Daoy (cell line): ENCODE data around the gene NRG3. TPM values are rescaled to one million over a fixed set of nuclear protein-coding genes. Genes with fewer than 3 reads are reported as not detected.
"Not testable (repeated sequence)": the region's sequence is repeated elsewhere in the genome, so short reads cannot be mapped to it uniquely, and the experiment has no call there.

Source experiments
- DNase-seq: peaks from one replicate; pipeline ENCODE4 v3.0.0-alpha.2; 2015; ENCODE audit warnings: low read depth
- total RNA-seq: library from RNA; depleted of rRNA; stranded (reverse); fragments of >200 nt; shearing (Covaris generic); gene quantifications from 2 replicates; pipeline ENCODE4 v1.2.3, GENCODE V29; 2014

The NRG3 gene
- total RNA-seq, 1 experiment from 2014 or later: not detected

DNA sequence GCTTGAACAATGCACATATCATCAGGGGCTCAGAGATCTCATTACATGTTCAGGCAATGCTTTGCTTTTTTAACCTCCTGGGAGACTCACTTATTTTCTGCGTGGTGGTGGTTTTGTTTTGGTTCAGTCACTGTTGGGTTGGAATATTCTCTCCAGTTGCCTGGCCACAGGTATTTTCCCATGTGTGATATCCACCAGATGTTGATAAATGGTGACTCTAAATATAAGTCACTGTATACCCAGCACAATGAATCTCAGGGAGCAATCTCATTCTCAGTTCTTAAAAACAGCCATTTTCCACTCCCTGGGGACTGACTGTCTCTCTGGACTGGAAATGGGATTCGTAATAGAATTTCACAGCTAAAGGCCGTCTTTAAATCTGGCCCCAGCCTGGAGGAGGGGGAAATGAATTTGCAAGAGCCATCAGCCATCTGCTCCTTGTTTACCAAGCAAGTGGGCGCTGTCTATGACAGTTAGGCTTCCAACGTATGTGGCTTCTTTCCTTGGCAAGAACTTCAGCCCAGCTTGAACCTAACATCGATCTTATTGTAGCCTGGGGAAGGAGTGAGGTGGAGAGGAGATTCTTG, 1106.2 kb downstream of the NRG3 start:
- peak; percentile 3 for DNase-seq

DNA sequence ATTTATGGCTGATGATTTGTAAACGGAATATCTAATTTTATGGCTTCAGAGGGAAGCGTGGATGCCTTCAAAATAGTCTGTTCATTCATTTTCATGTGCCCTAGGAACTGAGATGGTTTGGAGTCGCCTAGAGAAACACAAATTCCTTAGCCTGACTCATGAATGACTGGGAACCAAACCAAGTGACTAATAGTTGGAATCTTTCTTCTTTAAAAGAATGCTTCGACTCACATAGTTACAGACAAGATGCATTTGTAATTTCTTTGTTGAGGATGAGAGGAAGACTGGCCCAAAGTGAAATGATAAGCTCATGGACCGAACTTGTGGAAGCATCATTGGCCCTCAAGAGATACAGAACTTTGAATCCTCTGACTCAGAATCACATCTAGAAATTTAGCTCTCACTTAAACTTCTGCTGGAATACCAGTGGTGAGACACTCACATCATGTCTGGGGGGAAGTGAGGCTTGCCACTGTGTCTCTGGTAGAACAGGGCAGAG, 1107.2 kb downstream of the NRG3 start:
- DNase-seq: peak; percentile 3

DNA sequence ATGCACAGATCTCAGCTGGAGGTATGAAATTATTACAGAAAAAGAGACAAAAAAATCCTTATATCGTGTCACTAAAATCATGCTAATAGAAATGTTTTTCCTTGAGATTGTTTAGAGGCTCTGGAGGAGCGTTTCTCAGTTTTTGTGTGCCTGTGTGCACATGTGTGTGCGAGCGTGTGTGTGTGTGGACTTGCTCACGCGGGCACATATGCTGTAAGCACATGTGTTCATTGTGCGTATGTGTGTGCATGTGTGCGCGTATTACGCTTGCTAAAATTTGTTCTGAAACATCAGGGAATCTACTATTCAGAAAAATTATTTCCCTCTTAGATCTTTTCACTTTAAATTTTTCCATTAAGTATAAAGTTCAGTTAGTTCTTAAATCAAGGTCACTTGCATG, 1111.2 kb downstream of the NRG3 start:
- DNase-seq: no peak

DNA sequence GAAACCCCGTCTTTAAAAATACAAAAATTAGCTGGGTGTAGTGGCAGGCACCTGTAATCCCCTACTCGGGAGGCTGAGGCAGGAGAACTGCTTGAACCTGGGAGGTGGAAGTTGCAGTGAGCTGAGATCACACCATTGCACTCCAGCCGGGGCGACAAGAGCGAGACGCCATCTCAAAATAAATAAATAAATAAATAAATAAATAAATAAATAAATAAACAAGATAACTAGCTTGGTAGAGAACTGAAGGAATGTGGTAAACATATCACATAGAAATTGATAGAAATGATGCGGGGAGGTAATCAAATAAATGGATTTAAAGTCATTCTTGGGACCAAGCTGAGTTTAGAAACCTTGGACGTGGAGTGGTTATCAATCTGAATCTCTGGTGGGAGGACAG, 1131.5 kb downstream of the NRG3 start:
- not testable (repeated sequence) for DNase-seq

DNA sequence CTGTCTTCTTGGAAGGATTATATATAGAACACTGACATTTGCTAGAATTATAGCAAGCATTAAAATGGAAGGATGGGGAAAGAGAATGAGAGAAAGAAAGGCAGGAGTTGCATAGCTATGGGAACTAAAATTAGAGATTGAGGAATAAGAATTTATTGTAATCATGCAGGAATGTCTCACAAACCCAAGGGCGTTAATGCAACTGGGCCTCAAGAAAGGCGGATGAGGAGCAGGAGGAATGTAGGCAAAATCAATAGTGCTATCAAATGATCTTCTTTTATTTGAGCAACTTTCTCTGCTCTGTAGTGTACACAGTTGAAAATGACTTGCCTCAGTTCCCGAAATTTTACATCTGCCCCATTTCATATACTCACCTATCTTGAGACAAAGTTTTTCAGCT, 1132.5 kb downstream of the NRG3 start:
- DNase-seq: no peak

GRCh38 chr10:83012866-83013265, 1137.9 kb downstream of the NRG3 start:
- DNase-seq: no peak

- no peak for DNase-seq
These were observed 1142.3 kb downstream of the NRG3 start for GRCh38 chr10:83017076-83017867.

DNA sequence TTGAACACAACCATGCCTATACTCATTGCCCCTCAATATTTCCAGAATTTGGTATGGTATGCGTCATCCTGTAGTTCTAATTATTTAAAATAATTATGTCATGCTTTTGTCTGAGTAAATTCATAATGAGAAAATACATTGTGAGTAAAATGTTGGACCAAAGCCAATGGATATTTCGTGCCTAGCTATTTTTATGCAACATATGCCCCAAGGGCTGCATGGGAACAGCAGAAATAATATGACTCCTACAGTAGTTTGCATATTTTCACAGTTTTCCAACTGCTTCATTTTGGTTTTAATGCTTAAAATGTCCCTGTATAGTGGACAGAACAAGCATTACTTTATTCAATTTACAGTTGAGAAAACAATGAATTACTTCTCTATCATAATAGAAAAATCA, 1148.7 kb downstream of the NRG3 start:
- no peak for DNase-seq
